Measurements from ENCODE around the gene TEX11.
"Not testable (repeated sequence)": the region's sequence is repeated elsewhere in the genome, so short reads cannot be mapped to it uniquely, and the experiment has no call there.

The TEX11 gene

GRCh38 chrX:70755850-70756249 lies 152.7 kb downstream of the TEX11 start:
- DNase-seq, result no peak

GRCh38 chrX:70754169-70754848 lies 154.2 kb downstream of the TEX11 start:
- DNase-seq, result no peak

- DNase-seq, result not testable (repeated sequence)
These were observed 174.7 kb downstream of the TEX11 start for GRCh38 chrX:70733774-70734173.

GRCh38 chrX:70727961-70728360 lies 180.6 kb downstream of the TEX11 start:
- not testable (repeated sequence) for DNase-seq

- no peak for DNase-seq
These were observed 187.8 kb downstream of the TEX11 start for GRCh38 chrX:70720721-70721120.

- not testable (repeated sequence) for DNase-seq
These were observed 197.2 kb downstream of the TEX11 start for GRCh38 chrX:70711336-70711735.

GRCh38 chrX:70694339-70695122 lies 214.0 kb downstream of the TEX11 start:
- DNase-seq, result no peak

- not testable (repeated sequence) for DNase-seq
These were observed 229.1 kb downstream of the TEX11 start for GRCh38 chrX:70679455-70679854.

GRCh38 chrX:70675284-70675683 lies 233.2 kb downstream of the TEX11 start:
- DNase-seq, result no peak

GRCh38 chrX:70672326-70672725 lies 236.2 kb downstream of the TEX11 start:
- DNase-seq, result no peak

- DNase-seq, result no peak
These were observed 239.4 kb downstream of the TEX11 start for GRCh38 chrX:70669120-70669519.

GRCh38 chrX:70664726-70665125 lies 243.8 kb downstream of the TEX11 start:
- DNase-seq, result no peak

- not testable (repeated sequence) for DNase-seq
These were observed 247.4 kb downstream of the TEX11 start for GRCh38 chrX:70661124-70661523.

GRCh38 chrX:70657546-70657945 lies 251.0 kb downstream of the TEX11 start:
- DNase-seq, result not testable (repeated sequence)

GRCh38 chrX:70656304-70656703 lies 252.2 kb downstream of the TEX11 start:
- DNase-seq, result no peak

- not testable (repeated sequence) for DNase-seq
These were observed 260.6 kb downstream of the TEX11 start for GRCh38 chrX:70647910-70648309.

- no peak for DNase-seq
These were observed 272.3 kb downstream of the TEX11 start for GRCh38 chrX:70636218-70636617.

- no peak for DNase-seq
These were observed 272.8 kb downstream of the TEX11 start for GRCh38 chrX:70635669-70636068.

GRCh38 chrX:70635227-70635626 lies 273.3 kb downstream of the TEX11 start:
- DNase-seq, result no peak

GRCh38 chrX:70621743-70622142 lies 286.8 kb downstream of the TEX11 start:
- no peak for DNase-seq

- DNase-seq, result no peak
These were observed 290.0 kb downstream of the TEX11 start for GRCh38 chrX:70618467-70618866.

- no peak for DNase-seq
These were observed 295.2 kb downstream of the TEX11 start for GRCh38 chrX:70613295-70613694.

- no peak for DNase-seq
These were observed 303.2 kb downstream of the TEX11 start for GRCh38 chrX:70605352-70605751.

GRCh38 chrX:70592091-70592490 lies 316.4 kb downstream of the TEX11 start:
- no peak for DNase-seq
